GM06990 (cell line): ENCODE measurements around the gene SPRY1.

ENCODE experiments used
- DNase-seq: peaks from one replicate; pipeline ENCODE4 v3.0.0-alpha.2; 2011; ENCODE audit not compliant: insufficient read length; ENCODE audit errors: extremely low read depth
- H3K27me3 ChIP-seq: replicated peaks from 2 replicates; pipeline ENCODE4 v1.6.0; 2011; ENCODE audit warnings: low read length; ENCODE audit not compliant: control insufficient read depth, insufficient read depth
- H3K36me3 ChIP-seq: 2 replicates; pipeline ENCODE4 v1.5.1; 2011; ENCODE audit warnings: low read length; ENCODE audit not compliant: control insufficient read depth, insufficient read depth
- H3K4me3 ChIP-seq: replicated peaks from 2 replicates; pipeline ENCODE4 v1.5.1; 2011; ENCODE audit warnings: low read depth, mild to moderate bottlenecking, control low read depth, low read length
- CTCF ChIP-seq: IDR thresholded peaks from 2 replicates; pipeline ENCODE4 v1.5.1; 2011; ENCODE audit warnings: low read length, control low read depth, mild to moderate bottlenecking, inconsistent platforms; ENCODE audit not compliant: insufficient read depth, poor library complexity, severe bottlenecking

The SPRY1 gene

GRCh38 chr4:123365412-123365811, 31.2 kb upstream of the SPRY1 start:
- no peak for TF ChIP-seq CTCF
- Histone ChIP-seq H3K4me3 (no peak overlapping the region), H3K27me3 (no peaks in the 10 kb centered on the region), H3K36me3 (no peaks in the 10 kb centered on the region)
- DNase-seq = no peak

GRCh38 chr4:123366144-123366748, 30.3 kb upstream of the SPRY1 start:
- DNase-seq = no peak
- TF ChIP-seq CTCF = no peak

GRCh38 chr4:123378794-123379193, 17.8 kb upstream of the SPRY1 start:
- no peak for TF ChIP-seq CTCF
- Histone ChIP-seq H3K36me3 (no peaks in the 10 kb centered on the region), H3K27me3 (no peaks in the 10 kb centered on the region), H3K4me3 (no peak overlapping the region)
- DNase-seq = no peak

More at GRCh38 chr4:123366144-123366748, 30.3 kb upstream of the SPRY1 start:
- Histone ChIP-seq H3K36me3 (no peaks in the 10 kb centered on the region), H3K4me3 (no peak overlapping the region), H3K27me3 (no peaks in the 10 kb centered on the region)

GRCh38 chr4:123379392-123379791, 17.2 kb upstream of the SPRY1 start:
- no peak for DNase-seq
- TF ChIP-seq CTCF = no peak
- Histone ChIP-seq H3K36me3 (no peaks in the 10 kb centered on the region), H3K27me3 (no peaks in the 10 kb centered on the region), H3K4me3 (no peak overlapping the region)

GRCh38 chr4:123380728-123381716, 15.6 kb upstream of the SPRY1 start:
- Histone ChIP-seq H3K36me3 (no peaks in the 10 kb centered on the region), H3K27me3 (no peaks in the 10 kb centered on the region), H3K4me3 (no peak overlapping the region)
- no peak for TF ChIP-seq CTCF
- no peak for DNase-seq
